ENCODE data around the gene GCM1. TPM values are rescaled to one million over a fixed set of nuclear protein-coding genes. Genes with fewer than 3 reads are reported as not detected.

The GCM1 gene
- total and polyA plus RNA-seq, 2 donors (not counting 1 experiment from before 2014, with no cell fraction given), result 0.57 to 1.5 TPM

DNA sequence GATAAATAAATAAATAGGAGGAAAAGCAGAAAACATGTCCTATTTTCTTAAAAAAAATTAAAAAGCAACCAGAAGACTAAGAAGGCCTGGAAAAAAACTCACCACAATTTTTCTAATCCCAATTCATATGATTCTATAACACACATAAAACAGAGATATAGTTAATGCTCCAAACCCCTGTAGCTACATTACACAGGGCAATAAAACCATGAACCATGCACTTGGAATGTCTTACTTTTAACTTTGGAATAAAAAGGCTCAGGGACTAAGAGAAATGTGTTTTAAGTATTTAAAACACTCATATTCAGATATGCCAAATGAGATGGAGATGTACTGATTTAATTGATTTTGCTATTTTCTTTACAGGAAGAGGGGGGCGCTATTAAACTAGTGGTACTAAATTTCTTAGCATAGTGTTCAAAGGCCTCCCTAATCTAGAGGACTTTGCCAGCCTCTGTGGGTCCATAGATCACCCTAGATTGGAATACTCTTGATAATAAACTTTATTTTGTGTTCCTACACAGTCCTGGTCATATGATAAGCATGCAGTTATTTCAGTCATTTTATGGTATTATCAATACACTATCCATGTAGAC lies 30.3 kb upstream of the GCM1 start:
- Histone ChIP-seq H3K36me3 (replicated peaks in 1 of 2; ENCODE audit: control extremely low read depth in 1 of 2, control insufficient read depth in 1 of 2, extremely low read depth in 1 of 2, insufficient read depth in 2 of 2, low read length in 1 of 2) (no peaks in the 10 kb centered on the region), H3K27me3 (replicated peaks in 1 of 4; ENCODE audit: control extremely low read depth in 1 of 4, control insufficient read depth in 3 of 4, insufficient read depth in 4 of 4, low read length in 3 of 4) (no peaks in the 10 kb centered on the region), H3K79me2 (ENCODE audit: control insufficient read depth, insufficient read depth, low read length) (peaks cover 6% of the 10 kb centered on the region), H3K9me3 (ENCODE audit: control extremely low read depth in 1 of 3, control insufficient read depth in 2 of 3, insufficient read depth in 1 of 3, low read length in 2 of 3) (peaks cover 0 to 7% (median 0%) of the 10 kb centered on the region in 3 donors), H4K20me1 (ENCODE audit: control insufficient read depth, insufficient read depth, low read length, poor library complexity, severe bottlenecking) (no peaks in the 10 kb centered on the region), H3K4me1 (ENCODE audit: control insufficient read depth in 2 of 2, insufficient read depth in 2 of 2, low read length in 2 of 2) (peaks cover 43 to 44% of the 10 kb centered on the region in 2 donors), H3K27ac (ENCODE audit: low read length in 2 of 2) (peak overlapping the region; percentile 75 to 87), H3K9ac (ENCODE audit: low read length) (no peak overlapping the region), H3K4me3 (ENCODE audit: control extremely low read depth in 1 of 5, extremely low read depth in 1 of 5, insufficient read depth in 1 of 5, low read depth in 2 of 5, low read length in 4 of 5) (no peak overlapping the region), H2AFZ (ENCODE audit: insufficient read depth, low read depth, low read length, poor library complexity, severe bottlenecking) (no peak overlapping the region), H3K4me2 (replicated peaks; ENCODE audit: low read depth, low read length, poor library complexity, severe bottlenecking) (no peak overlapping the region)
- ChIA-PET POLR2A (no interaction called here), CTCF (interaction anchor here (0.7 kb wide), 1 partner anchor 116 kb away, joined by 3 read pairs; no protein-coding TSS in a partner anchor)
- ATAC-seq (ENCODE audit: low read depth) (no peak), DNase-seq (no peak)
- H3K4me3 Mint-ChIP-seq, result peak overlapping the region; percentile 44
- no peaks in the 10 kb centered on the region for H3K9me3 Mint-ChIP-seq (ENCODE audit: insufficient read depth)
- intact Hi-C loops (cut with micrococcal nuclease), result no loop called here
- no CpG with 5 or more reads among the region's 1 CpG for WGBS (ENCODE audit: insufficient coverage)
- peak overlapping the region; percentile 96 for H3K27ac Mint-ChIP-seq
- H3K27me3 Mint-ChIP-seq, result no peaks in the 10 kb centered on the region
- no peak for TF ChIP-seq EZH2 (IDR thresholded peaks at IDR 0.05; ENCODE audit: borderline replicate concordance, insufficient read depth, low read depth, low read length, poor library complexity, severe bottlenecking)
- TF ChIP-seq, protein P1, sequence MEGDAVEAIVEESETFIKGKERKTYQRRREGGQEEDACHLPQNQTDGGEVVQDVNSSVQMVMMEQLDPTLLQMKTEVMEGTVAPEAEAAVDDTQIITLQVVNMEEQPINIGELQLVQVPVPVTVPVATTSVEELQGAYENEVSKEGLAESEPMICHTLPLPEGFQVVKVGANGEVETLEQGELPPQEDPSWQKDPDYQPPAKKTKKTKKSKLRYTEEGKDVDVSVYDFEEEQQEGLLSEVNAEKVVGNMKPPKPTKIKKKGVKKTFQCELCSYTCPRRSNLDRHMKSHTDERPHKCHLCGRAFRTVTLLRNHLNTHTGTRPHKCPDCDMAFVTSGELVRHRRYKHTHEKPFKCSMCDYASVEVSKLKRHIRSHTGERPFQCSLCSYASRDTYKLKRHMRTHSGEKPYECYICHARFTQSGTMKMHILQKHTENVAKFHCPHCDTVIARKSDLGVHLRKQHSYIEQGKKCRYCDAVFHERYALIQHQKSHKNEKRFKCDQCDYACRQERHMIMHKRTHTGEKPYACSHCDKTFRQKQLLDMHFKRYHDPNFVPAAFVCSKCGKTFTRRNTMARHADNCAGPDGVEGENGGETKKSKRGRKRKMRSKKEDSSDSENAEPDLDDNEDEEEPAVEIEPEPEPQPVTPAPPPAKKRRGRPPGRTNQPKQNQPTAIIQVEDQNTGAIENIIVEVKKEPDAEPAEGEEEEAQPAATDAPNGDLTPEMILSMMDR (IDR thresholded peaks at IDR 0.05), result no peak
- H3K4me1 Mint-ChIP-seq, result peaks cover 46% of the 10 kb centered on the region

DNA sequence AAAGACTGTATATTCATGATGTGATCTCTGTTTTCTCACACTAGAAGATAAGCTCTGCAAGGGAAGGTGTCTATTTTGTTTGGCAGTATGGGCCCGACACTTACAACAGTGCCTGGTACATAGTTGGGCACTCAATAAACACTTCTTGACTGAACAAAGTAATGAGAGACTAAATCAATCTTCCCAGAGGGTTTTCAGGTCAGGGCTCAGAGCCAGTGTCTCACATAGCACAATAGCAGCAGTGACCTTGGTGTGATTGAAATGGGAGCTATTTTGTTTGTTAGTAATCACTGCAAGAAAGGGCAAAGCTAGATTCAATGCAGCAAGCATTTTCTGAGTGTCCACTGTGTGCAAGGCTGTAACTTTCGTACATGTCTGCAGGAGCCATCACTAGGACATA lies 26.4 kb upstream of the GCM1 start:
- Mint-ChIP-seq H3K27me3 (no peaks in the 10 kb centered on the region), H3K4me1 (peaks cover 46% of the 10 kb centered on the region), H3K9me3 (ENCODE audit: insufficient read depth) (no peaks in the 10 kb centered on the region), H3K4me3 (no peak overlapping the region), H3K27ac (peak overlapping the region; percentile 64)
- CTCF ChIA-PET, result interaction anchor here (0.6 to 7.5 kb wide), 11 partner anchors 11 to 475 kb away, joined by 3 to 160 read pairs (median 3); no protein-coding TSS in a partner anchor
- no peak overlapping the region for H3K4me2 ChIP-seq (replicated peaks; ENCODE audit: low read depth, low read length, poor library complexity, severe bottlenecking)
- WGBS (ENCODE audit: insufficient coverage), result 100% methylated on average over 1 of the region's 2 CpGs
- intact Hi-C loops (cut with micrococcal nuclease), result no loop called here
- no peak overlapping the region for H3K27ac ChIP-seq (ENCODE audit: low read length in 2 of 2)
- TF ChIP-seq, protein P1 (IDR thresholded peaks at IDR 0.05), result no peak
- TF ChIP-seq EZH2 (IDR thresholded peaks at IDR 0.05; ENCODE audit: borderline replicate concordance, insufficient read depth, low read depth, low read length, poor library complexity, severe bottlenecking), result no peak
- peaks cover 48 to 51% of the 10 kb centered on the region in 2 donors for H3K4me1 ChIP-seq (ENCODE audit: control insufficient read depth in 2 of 2, insufficient read depth in 2 of 2, low read length in 2 of 2)
- ATAC-seq (ENCODE audit: low read depth), result no peak
- peak overlapping the region; percentile 13 for H2AFZ ChIP-seq (ENCODE audit: insufficient read depth, low read depth, low read length, poor library complexity, severe bottlenecking)
- no peak for DNase-seq
- H3K36me3 ChIP-seq (replicated peaks in 1 of 2; ENCODE audit: control extremely low read depth in 1 of 2, control insufficient read depth in 1 of 2, extremely low read depth in 1 of 2, insufficient read depth in 2 of 2, low read length in 1 of 2), result no peaks in the 10 kb centered on the region
- H3K9ac ChIP-seq (ENCODE audit: low read length), result no peak overlapping the region
- H4K20me1 ChIP-seq (ENCODE audit: control insufficient read depth, insufficient read depth, low read length, poor library complexity, severe bottlenecking), result no peaks in the 10 kb centered on the region
- H3K27me3 ChIP-seq (replicated peaks in 1 of 4; ENCODE audit: control extremely low read depth in 1 of 4, control insufficient read depth in 3 of 4, insufficient read depth in 4 of 4, low read length in 3 of 4), result no peaks in the 10 kb centered on the region
- peaks cover 13% of the 10 kb centered on the region for H3K79me2 ChIP-seq (ENCODE audit: control insufficient read depth, insufficient read depth, low read length)
- H3K4me3 ChIP-seq (ENCODE audit: control extremely low read depth in 1 of 5, extremely low read depth in 1 of 5, insufficient read depth in 1 of 5, low read depth in 2 of 5, low read length in 4 of 5), result no peak overlapping the region
- POLR2A ChIA-PET, result interaction anchor here (0.6 to 1.2 kb wide), 6 partner anchors 23 to 180 kb away, joined by 3 to 10 read pairs (median 4); partner anchors contain the start of gene ELOVL5
- H3K9me3 ChIP-seq (ENCODE audit: control extremely low read depth in 1 of 3, control insufficient read depth in 2 of 3, insufficient read depth in 1 of 3, low read length in 2 of 3), result peaks cover 0 to 7% (median 0%) of the 10 kb centered on the region in 3 donors
